ENCODE measurements around the gene ZFP36L1. TPM values are rescaled to one million over a fixed set of nuclear protein-coding genes. Genes with fewer than 3 reads are reported as not detected.
A peak's percentile ranks its signal among the peaks of the same experiment; 100 is the strongest.

Gene ZFP36L1
- total RNA-seq, 1 donor, result 53.8 TPM

DNA sequence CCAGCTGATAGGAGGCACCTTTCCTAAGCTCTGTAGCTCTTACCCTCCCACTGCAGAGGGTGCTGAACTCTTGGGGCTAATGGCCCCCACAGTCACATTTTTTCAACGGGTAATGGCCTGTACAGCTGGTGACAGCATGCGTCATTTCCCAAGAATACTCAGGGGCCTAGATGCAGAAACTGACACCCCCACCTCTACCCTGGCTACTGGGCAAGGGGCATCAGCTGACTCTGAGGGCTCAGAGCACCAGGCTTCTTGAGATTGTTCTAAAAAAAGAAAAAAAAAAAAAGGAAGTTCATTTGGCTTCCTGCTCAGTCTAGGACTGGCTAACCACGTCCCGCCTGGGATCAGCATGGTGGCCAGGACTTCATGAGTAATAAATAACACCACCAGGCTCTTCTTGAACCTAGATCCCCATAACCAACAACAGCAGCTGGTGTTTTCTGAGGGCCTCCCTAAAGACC is 35.2 kb downstream of the ZFP36L1 start:
- H3K4me3 ChIP-seq (ENCODE audit: low read depth, low read length), result no peak overlapping the region
- TF ChIP-seq, protein P1, sequence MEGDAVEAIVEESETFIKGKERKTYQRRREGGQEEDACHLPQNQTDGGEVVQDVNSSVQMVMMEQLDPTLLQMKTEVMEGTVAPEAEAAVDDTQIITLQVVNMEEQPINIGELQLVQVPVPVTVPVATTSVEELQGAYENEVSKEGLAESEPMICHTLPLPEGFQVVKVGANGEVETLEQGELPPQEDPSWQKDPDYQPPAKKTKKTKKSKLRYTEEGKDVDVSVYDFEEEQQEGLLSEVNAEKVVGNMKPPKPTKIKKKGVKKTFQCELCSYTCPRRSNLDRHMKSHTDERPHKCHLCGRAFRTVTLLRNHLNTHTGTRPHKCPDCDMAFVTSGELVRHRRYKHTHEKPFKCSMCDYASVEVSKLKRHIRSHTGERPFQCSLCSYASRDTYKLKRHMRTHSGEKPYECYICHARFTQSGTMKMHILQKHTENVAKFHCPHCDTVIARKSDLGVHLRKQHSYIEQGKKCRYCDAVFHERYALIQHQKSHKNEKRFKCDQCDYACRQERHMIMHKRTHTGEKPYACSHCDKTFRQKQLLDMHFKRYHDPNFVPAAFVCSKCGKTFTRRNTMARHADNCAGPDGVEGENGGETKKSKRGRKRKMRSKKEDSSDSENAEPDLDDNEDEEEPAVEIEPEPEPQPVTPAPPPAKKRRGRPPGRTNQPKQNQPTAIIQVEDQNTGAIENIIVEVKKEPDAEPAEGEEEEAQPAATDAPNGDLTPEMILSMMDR (IDR thresholded peaks at IDR 0.05; ENCODE audit: insufficient read depth, low read length), result no peak
- DNase-seq (ENCODE audit: low read depth), result no peak

DNA sequence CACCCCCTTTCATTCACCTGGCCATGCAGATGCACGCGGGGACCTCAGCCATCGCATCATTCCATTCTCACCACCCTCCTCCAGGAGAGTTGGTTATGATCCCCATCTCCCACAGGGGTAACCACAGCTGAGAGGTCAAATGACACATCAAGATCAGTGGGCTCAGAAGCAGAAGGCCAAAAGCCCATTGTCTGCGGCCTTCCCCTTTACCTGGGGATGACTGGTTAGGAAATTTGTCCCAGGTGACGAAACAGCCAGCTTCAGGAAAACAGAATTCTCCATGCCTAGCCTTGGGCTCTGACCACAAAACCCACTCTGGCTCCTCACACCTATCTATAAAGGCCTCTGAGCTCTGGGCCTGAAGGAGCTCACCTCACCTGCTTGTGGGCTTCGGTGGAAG is 36.1 kb downstream of the ZFP36L1 start:
- H3K4me3 ChIP-seq (ENCODE audit: low read depth, low read length), result no peak overlapping the region
- no peak for DNase-seq (ENCODE audit: low read depth)
- TF ChIP-seq, protein P1 (IDR thresholded peaks at IDR 0.05; ENCODE audit: insufficient read depth, low read length), result no peak

DNA sequence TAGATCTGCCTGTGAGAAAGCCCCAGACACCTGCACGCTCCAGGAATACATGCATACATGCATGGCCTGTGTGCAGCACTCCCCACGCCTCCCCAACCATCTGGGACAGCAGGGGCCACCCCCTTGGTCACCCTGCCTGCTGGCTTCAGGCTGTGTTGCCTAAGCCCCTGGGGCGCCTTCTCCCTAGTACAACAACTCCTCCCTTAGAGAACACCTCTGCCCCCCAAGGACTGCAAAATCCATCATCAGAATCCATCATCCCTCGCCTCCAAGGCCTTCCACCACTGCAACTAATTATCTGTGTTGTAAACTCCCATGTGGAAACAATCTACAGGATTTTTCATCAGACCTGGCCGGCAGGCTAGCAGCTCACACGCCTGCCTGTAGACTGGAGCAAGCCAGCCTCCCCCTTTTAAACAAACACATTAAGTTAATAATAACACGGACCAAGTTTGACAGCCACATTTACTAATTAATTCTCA is 36.8 kb downstream of the ZFP36L1 start:
- no peak overlapping the region for H3K4me3 ChIP-seq (ENCODE audit: low read depth, low read length)
- no peak for DNase-seq (ENCODE audit: low read depth)
- TF ChIP-seq, protein P1 (IDR thresholded peaks at IDR 0.05; ENCODE audit: insufficient read depth, low read length), result no peak

DNA sequence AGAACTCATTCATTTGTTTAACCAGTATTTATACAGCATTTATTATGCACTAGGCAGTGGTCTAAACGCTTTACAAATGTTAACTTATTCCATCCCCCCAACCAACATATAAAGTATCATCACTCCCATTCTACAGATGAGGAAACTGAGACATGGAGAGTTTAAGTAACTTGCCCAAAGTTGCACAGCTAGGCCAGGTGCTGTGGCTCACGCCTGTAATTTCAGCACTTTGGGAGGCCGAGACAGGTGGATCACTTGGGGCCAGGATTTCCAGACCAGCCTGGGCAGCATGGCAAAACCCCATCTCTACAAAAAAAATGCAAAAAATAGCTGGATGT is 37.9 kb downstream of the ZFP36L1 start:
- H3K4me3 ChIP-seq (ENCODE audit: low read depth, low read length), result no peak overlapping the region
- DNase-seq (ENCODE audit: low read depth), result no peak
- TF ChIP-seq, protein P1 (IDR thresholded peaks at IDR 0.05; ENCODE audit: insufficient read depth, low read length), result no peak

DNA sequence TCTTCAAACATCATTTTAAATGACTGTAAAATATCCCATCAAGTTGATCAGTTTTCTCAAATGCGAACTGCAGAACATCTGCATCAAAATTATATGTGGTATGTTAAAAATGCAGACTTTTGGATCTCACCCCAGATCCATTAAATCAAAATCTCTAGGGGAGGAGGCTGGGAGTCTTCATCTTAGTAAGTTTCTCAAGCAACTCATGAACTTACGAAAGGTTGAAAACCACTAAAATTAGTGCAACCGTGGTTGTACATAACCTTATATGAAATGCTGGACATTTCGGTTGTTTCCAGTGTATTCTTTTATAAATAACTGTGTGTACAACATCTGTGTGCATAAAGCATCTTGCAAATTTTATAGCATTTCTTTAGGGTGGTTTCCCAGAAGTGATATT is 39.2 kb downstream of the ZFP36L1 start:
- no peak overlapping the region for H3K4me3 ChIP-seq (ENCODE audit: low read depth, low read length)
- TF ChIP-seq, protein P1 (IDR thresholded peaks at IDR 0.05; ENCODE audit: insufficient read depth, low read length), result no peak
- DNase-seq (ENCODE audit: low read depth), result peak; percentile 49

DNA sequence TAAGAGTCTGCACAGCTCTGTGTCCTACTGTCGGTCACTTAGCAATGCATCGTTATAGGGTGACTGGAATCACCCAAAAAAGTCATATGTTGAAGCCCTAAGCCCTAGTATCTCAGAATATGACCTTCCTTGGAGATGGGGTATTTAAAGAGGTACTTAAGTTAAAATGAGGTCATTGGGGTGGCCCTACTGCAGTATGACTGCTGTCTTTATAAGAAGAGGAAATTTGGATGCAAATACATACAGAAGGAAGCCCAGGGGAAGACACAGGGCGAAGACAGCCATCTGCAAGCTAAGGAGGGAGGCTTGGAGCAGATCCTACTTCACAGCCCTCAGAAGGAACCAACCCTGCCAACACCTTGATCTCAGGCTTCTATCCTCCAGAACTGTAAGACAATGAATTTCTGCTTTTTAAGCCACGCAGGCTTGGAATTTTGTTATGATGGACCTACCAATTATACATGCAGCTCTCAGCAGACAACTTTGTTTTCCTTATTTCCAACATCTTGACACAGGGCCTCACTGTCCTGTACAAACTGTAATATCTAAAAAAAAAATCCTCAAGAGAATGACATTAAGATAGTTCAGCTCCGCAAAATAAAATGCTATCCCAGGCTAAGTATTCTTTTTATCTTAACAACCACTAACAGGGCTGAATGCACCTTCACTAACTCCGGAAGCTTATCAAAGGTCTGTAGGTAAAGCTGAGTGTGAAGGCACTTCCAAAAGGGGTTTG is 40.4 kb downstream of the ZFP36L1 start:
- TF ChIP-seq, protein P1 (IDR thresholded peaks at IDR 0.05; ENCODE audit: insufficient read depth, low read length), result no peak
- DNase-seq (ENCODE audit: low read depth), result no peak
- H3K4me3 ChIP-seq (ENCODE audit: low read depth, low read length), result no peak overlapping the region

Measured in fibroblast of the aortic adventitia (primary cell).